ENCODE measurements around the gene LY6G6F.

- TF ChIP-seq, protein P1, sequence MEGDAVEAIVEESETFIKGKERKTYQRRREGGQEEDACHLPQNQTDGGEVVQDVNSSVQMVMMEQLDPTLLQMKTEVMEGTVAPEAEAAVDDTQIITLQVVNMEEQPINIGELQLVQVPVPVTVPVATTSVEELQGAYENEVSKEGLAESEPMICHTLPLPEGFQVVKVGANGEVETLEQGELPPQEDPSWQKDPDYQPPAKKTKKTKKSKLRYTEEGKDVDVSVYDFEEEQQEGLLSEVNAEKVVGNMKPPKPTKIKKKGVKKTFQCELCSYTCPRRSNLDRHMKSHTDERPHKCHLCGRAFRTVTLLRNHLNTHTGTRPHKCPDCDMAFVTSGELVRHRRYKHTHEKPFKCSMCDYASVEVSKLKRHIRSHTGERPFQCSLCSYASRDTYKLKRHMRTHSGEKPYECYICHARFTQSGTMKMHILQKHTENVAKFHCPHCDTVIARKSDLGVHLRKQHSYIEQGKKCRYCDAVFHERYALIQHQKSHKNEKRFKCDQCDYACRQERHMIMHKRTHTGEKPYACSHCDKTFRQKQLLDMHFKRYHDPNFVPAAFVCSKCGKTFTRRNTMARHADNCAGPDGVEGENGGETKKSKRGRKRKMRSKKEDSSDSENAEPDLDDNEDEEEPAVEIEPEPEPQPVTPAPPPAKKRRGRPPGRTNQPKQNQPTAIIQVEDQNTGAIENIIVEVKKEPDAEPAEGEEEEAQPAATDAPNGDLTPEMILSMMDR (IDR thresholded peaks at IDR 0.05): peak; percentile 55
- no peak for TF ChIP-seq EZH2 (IDR thresholded peaks at IDR 0.05; ENCODE audit: borderline replicate concordance, insufficient read depth, low read depth, low read length, poor library complexity, severe bottlenecking)
Measured at GRCh38 chr6:31680226-31681134, 26.2 kb upstream of the LY6G6F start, which contains the start of gene LY6G5C.
